Measurements from ENCODE around the gene KRT28.

Gene KRT28, protein sequence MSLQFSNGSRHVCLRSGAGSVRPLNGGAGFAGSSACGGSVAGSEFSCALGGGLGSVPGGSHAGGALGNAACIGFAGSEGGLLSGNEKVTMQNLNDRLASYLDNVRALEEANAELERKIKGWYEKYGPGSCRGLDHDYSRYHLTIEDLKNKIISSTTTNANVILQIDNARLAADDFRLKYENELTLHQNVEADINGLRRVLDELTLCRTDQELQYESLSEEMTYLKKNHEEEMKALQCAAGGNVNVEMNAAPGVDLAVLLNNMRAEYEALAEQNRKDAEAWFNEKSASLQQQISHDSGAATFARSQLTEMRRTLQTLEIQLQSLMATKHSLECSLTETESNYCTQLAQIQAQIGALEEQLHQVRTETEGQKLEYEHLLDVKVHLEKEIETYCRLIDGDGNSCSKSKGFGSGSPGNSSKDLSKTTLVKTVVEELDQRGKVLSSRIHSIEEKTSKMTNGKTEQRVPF

DNA sequence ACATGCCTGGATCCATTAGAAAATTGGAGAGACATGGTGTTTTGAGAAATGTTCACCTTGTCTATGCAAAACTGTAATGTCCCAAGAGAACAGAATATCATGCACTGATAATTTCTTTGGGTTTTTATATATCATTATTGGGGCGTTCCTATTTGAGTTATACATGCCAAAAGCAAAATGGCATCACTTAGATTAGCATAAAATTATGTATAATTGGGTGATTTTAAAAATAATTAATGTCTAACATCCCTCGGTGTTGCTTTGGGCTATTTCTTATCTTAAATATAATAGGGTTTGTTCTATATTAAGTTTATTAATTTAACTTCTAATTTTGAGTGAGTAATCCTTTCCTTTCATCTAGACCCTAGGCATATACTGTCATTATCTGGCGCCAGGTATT is at the start of gene KRT28:
TSS of gene KRT28 (minus strand) at position 101 of the 400 bp plus-strand sequence. CDS start at position 35, 66 bp downstream.
- no peak for DNase-seq (ENCODE audit: low spot score)

DNA sequence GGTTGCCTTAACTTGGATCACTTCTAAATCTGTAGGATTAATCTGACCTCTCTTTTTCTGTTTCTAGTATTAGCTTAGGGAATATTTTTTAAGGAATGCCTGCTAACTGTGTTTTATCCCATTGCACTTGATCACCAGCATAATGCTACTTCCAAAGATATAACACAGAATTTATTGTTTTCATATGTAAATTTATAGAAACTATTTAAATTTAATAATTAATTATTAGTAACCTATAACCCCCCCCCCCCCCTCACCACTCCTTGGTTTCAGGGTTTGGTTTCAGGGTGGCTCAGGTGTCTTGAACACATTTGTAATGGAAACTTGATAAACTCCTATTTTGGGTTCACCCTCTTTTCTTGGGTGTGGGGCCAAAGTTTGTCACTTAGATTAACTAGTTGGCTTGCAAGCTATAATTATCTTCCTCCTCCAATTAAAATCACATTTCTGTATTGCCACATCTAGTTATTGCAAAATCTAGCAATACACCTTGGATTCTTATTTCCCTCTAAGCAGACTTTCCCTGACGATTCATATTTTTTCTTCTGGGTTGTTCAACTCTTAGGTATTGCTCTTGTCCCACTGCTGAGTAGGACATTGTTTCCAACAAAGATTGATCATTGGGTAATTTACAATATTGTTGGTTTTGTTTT is 49.0 kb upstream of the KRT28 start:
- DNase-seq (ENCODE audit: low spot score) = no peak

DNA sequence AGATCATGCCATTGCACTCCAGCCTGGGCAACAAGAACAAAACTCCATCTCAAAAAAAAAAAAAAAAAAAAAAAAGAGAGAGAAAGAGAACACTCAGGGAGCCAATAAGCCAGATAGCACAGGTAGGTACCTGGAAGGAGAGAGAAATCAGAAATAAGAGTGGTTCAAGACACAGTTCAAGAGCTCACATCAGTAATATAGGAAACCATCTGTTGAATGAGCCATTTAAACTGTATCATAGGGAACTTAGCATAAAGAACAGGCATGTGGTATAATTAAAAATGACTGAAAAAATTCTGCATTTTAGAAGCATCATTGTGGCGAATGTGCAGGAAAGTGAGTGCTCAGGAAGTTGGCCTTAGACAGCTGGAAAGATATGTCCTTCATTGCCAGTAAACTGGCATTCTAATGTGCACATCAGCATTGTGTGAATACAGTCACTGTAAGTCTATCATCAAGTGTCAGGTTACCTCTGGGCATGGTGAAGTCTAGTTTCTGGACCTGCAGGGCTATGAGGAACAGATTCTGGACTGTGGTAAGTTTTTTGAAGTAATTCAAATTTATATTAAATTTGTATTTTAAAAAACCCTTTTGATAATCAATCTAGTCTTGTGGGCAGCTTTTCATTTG is 46.9 kb upstream of the KRT28 start:
- no peak for DNase-seq (ENCODE audit: low spot score)

DNA sequence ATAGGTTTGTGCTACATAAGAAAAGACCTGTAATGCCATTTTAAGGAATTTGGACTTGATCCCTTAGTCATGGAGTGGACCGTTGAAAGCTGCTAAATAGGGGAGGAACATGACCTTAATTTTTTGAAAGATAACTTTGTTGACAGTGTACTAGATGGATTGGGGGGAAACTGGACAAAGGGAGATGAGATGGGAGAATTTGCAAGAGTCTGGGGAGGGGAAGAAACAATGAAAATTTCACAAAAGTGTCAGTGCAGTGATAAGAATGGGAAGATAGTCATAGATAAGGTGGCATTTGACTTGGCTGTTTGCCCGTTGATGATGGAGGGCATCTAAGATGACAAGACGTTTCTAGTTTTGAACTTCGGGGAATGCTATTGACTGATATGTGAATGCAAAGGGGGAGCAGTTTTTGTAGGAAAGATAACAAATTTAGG is 44.9 kb upstream of the KRT28 start:
- DNase-seq (ENCODE audit: low spot score) = no peak

DNA sequence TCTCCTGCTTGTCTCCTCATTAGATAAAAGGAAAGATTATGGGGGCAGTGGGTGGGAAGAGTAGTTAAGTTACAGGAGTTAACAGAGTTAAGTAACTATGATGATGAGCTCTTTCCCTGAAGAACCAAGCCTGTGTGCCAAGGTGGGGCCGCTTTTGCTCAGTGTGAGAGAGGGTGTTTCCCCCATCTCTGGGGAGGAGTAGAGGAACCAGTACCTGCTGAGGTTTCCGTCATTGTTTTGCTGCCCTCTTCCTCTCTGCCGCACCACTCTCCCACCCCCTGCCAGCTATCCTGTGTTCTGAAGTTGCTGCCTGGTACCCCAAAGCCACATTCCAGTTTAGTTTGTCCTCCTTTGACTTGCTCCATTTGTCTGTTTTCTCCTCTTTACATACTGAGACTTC is 43.5 kb upstream of the KRT28 start:
- no peak for DNase-seq (ENCODE audit: low spot score)

DNA sequence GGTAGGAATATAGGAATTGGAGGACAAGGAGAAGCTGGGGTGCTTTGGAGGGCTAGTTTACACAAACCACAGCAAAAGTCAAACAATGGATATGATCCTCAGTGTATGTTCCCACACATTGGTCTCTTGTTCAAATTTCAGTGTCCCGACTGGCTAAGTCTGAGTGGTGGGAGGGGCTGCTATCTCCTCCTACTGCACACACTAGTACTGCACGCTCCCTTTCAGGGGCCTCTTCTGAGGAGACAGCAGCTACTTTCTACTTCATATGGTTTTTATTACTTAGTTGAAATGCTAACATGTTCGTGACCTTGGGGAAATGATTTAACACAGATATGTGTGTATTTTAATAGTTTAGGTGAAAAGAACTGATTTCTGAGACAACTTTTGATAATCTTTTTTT is 41.5 kb upstream of the KRT28 start:
- peak; percentile 38 for DNase-seq (ENCODE audit: low spot score)

DNA sequence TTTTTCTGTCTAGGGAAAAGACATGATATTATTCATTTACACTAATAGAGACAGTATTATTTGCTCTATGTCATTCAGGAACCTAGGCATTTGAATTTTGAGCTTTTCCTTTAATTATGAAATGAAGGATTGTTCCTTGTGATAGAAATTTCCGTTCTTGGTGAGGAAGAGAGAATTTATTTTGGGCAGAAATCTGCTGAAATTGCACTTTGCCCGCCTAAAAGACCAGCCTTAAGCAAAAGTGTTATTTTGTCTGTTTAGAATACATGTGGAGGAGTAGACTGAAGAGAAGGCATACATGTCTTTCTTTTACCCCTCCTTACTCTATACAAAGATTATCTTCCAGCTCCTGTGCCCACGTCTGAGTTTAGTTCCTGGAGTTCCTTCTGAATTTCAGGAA is 39.4 kb upstream of the KRT28 start:
- no peak for DNase-seq (ENCODE audit: low spot score)

DNA sequence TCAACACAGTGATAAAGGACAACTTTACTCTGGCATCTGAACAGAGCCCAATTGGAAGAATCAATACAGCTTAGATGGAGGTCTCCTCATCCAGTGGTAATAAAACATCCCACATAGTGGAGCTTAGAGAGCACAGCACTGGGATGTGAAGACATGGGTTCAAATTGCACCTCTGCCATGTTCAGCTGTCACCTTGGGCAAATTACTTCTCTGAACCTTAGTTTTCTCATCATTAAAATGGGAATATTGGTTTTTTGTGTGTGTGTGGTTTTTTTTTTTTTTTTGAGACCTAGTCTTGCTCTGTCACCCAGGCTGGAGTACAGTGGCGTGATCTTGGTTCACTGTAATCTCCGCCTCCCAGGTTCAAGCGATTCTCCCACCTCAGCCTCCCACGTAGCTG is 36.3 kb upstream of the KRT28 start:
- DNase-seq (ENCODE audit: low spot score) = no peak

DNA sequence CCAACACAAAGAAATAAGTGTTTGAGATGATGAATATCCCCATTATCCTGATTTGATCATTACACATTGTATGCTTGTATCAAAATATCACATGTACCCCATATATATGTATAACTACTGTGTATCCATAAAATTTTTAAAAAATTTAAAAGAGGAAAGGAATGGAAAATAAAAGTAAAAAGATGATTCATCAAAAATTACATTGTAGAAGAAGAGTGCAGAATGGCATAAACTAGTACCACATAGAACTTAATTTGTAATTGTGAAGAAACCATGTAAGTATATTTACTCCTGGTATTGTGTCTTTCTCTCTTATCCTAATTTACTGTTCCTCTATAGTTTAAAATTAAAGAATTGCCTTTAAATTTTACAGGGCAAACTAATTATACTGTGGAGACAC is 34.1 kb upstream of the KRT28 start:
- no peak for DNase-seq (ENCODE audit: low spot score)

DNA sequence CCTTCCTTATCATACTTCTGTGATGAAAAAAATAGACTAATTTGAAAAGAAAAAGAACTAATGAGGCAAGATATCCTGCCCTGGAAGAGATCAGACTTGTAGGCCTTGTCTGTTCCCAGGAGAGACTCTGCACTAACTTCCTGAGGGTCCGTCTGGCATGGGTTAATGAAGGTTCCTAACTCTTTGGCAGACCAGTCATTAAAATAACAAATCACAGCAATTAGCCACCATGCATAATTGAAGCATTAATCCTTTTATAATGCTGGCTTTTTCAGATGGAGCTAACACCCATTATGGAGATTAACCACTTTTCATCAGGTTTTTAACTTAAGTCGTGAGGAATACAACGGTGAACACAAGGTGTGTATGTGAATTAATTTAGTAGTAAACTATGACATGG is 33.1 kb upstream of the KRT28 start:
- DNase-seq (ENCODE audit: low spot score) = no peak

DNA sequence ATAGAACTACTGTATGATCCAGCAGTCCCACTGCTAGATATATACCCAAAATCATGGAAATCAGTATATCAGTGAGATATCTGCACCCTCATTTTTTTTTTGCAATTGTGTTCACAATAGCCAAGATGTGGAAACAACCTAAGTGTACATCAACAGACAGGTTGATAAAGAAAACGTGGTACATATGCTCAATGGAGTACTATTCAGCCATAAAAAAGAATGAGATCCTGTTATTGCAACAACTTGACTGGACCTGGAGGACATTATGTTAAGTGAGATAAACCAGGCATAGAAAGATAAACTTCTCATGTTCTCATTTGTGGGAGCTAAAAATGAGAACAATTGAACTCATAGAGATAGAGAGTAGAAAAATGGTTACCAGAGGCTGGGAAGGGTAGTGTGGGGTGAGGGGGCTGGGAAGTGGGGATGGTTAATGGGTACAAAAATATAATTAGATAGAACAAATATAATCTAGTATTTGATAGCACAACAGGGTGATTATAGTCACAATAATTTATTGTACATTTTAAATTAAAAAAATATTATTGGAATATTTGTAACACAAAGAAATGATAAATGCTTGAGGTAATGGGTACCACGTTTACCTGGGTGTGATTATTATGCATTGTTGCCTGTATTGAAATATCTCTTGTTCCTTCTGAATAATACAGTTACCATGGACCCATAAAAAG is 30.5 kb upstream of the KRT28 start:
- no peak for DNase-seq (ENCODE audit: low spot score)

DNA sequence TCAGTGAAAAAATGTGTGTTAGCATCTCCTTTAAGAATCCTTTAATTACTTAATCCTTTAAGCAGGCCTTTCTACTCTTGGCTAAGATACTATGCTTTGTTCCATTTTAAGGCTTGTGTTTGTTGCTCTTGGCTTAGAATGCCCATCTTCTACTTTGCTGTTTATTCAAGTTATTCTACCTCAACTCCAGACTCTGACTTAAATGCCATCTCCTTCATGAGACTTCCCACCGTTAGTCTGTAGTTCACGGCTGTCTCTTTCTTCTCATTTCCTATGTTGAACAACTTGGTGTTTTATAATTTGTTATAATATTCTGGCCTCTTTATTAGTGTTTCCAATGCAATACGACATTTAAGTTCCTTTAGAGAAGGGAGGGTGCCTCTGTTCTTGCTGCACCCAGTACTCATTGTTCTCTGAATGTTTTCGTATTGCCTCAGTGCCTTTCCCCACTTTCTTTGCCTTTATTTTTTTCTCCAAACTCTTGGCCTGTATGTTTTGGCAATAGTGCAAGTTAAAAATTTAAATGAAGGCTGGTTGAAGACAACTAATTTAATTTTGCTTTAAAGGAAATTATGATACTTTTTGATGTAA is 28.8 kb upstream of the KRT28 start:
- no peak for DNase-seq (ENCODE audit: low spot score)

DNA sequence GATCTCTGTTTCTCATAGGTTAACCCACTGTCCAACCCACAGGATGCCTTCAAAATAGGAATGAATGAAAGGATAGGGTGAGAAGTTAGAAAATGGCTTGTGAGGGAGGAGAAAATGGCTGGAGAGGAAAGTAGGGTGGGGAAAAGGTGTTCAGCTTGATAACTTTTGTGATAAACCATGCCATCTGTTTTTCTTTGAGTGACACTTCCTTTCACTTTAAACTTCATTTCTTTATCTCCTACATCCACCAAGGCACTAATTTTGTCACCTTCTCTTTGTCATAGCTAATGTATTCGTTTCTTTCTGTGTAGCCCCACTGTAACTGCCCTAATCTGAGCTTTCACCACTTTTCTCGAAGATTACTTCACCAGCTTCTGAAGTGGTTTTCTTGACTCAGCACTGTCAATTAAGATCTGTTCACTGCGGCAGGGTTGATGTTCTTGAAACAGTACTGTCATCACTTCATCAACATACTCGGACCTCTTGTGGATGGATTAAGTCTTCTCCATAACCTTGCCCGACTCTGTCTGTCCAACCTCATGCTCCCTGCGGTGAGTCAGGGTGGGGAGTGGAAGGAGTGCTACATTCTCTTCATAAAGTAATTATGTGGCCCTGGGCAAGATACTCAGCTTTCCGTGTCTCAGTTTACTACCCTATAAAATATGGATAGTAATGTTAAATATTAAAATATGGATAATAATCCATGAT is 28.1 kb upstream of the KRT28 start:
- no peak for DNase-seq (ENCODE audit: low spot score)

DNA sequence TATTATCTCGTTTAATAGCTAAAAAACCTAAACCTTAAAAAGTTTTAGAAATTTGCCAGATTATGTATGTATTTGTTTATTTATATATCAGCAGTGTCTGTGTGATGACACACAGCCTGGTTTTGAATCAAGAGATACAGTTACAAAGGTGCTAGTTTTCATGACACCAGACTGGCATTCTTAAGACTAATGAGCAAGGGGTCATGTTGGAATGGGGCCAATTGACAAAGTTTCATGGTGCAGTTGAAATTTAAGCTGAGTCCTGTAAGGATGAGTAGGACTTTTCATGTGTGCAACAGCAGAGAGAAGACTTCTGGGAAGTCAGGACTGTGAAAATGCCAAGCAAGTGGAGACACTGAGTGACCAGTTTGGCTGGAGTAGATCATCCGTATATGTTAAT is 25.8 kb upstream of the KRT28 start:
- DNase-seq (ENCODE audit: low spot score) = no peak

DNA sequence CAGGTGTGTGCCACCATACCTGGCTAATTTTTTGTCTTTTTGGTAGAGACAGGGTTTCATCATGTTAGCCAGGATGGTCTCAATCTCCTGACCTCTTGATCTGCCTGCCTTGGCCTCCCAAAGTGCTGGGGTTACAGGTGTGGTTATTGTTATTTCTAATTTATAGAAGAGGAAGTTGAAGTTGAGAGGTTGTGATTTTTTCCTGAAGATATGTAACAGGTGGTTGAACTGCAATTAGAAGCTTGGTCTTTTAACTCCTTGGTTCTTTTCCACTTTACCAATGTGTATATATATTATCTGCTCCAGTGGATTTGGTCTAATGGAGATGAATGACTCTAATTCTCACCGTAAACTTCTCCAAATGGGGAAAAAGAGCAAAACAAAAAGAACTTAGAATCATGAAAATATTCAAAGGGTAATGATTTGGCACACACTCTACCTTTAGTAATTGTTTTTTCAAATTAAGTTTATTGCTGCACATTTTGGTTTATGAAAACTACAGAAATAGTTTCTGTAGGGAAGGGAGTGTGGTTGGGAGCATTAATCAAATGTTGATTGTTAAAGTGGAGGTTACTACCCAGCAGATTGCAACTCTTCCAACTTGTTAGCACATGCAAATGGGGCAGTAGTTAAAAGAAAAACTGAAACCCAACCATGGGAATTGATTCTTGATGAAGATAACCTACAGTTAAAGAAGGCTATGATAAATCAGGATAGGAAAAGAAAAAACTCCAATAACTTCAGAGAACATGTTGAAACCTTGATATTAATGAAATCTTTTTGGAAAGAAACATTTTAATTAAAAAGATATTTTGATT is 24.5 kb upstream of the KRT28 start:
- DNase-seq (ENCODE audit: low spot score) = no peak

DNA sequence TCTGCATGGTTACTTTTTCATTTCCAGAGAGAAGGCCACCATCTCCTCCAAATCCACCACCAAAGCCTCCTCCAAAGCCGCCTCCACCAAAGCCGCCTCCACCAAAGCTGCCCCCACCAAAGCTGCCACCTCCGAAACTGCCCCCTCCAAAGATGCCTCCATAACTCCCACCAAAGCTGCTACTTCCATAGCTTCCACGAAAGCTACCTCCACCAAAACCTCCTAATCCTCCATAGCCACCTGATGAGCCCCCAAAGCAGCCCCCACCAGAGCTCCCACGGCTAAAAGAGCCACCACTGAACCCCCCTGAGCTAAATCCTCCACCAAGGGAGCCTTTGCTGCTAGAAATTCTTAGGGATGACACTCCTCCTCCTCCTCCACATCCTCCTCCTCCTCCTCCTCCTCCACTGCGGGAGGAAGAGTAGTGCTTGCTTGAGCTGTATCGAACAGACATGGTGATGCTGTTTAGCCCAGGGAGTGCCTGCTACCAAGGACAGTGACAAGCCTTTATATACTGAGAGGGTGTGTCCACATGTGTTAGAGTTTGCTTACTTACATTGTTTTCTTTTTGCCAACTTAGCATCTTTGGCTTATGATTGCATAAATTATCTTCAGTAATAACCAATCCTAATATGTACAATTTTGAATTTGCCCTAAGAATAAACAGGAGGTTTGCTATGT is 22.5 kb upstream of the KRT28 start, which contains the start of gene KRT10:
TSS of gene KRT10 (minus strand) at position 483 of the 681 bp plus-strand sequence. CDS start at position 454, 29 bp downstream.
- no peak for DNase-seq (ENCODE audit: low spot score)

DNA sequence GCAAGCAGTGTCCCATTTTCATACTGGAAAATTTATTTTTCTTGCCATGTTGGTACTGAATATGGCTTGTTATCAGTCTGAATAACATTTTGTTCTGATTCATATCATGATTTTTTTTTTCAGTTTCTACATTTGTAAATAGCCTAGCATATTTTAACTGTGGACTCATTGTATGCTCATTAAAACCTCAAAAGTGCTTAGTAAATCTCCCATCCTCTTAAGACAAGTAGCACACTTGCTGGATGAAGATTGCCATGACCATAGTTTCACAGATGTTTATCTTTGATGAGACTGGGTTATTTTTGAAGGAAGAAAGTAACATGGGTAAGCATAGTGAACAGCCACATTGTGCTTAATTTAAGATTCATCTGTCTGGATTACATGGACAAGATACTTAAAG is 21.8 kb upstream of the KRT28 start:
- DNase-seq (ENCODE audit: low spot score) = no peak

DNA sequence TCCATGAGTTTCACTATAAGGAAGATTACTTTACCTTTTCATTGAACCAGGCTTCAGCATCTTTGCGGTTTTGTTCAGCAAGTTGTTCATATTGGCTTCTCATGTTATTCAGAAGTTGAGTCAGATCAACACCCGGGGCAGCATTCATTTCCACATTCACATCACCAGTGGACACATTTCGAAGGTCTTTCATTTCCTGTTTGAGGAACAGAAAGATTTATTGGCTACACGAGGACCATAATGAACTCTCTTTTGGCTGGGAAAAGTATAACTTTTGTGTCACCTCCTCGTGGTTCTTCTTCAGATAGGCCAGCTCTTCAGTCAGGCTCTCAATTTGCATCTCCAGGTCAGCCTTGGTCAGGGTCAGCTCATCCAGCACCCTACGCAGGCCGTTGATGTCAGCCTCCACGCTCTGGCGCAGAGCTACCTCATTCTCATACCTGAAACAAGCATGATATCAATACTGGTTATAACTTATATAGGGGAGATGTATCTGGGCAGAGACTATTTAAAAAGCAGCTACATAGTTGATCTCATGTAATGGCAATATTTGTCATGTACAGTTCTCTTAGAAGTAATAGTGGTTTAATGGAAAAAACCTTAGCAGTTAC is 20.6 kb upstream of the KRT28 start:
- DNase-seq (ENCODE audit: low spot score) = no peak

DNA sequence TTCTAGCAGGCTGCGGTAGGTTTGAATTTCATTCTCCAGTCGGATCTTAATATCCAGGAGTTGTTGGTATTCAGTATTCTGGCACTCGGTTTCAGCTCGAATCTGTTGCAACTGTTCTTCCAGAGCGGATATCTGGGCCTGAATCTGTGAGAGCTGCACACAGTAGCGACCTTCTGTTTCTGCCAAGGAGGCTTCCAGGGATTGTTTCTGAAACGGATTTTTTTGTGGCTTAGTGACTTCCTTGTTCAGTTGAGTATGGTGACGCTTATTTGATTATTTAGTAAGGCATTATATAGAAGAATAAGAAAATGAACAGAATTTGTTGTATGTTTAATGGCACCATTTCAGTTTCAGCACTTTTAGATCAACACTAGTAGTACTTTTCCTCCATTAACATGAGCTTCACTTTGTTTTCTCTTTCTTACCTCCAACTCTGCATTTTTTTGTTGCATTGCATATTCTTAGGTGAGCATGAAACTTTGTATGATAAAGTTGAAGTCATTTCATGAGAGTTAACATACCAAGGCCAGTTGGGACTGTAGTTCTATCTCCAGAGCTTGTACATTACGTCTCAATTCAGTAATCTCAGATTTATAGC is 19.9 kb upstream of the KRT28 start:
- peak; percentile 31 for DNase-seq (ENCODE audit: low spot score)
